Measurements from ENCODE around the gene MGLL.

Gene MGLL

GRCh38 chr3:127675651-127676391, 146.5 kb downstream of the MGLL start:
- no peak for DNase-seq (ENCODE audit: low spot score)

GRCh38 chr3:127674790-127675189, 147.5 kb downstream of the MGLL start:
- no peak for DNase-seq (ENCODE audit: low spot score)

- no peak for DNase-seq (ENCODE audit: low spot score)
These were observed 148.1 kb downstream of the MGLL start for GRCh38 chr3:127674101-127674721.

GRCh38 chr3:127673191-127674100, 148.9 kb downstream of the MGLL start:
- DNase-seq (ENCODE audit: low spot score) = peak; percentile 68

GRCh38 chr3:127672429-127673190, 149.7 kb downstream of the MGLL start, which contains the start of gene ABTB1:
Gene ABTB1 (plus strand): TSS chr3:127672952. CDS start chr3:127673026, 74 bp downstream.
- DNase-seq (ENCODE audit: low spot score) = peak; percentile 82

- peak; percentile 22 for DNase-seq (ENCODE audit: low spot score)
These were observed 150.5 kb downstream of the MGLL start for GRCh38 chr3:127671523-127672428.

GRCh38 chr3:127670761-127671522, 151.4 kb downstream of the MGLL start:
- no peak for DNase-seq (ENCODE audit: low spot score)

- DNase-seq (ENCODE audit: low spot score) = no peak
These were observed 152.1 kb downstream of the MGLL start for GRCh38 chr3:127670229-127670559.

GRCh38 chr3:127669541-127670228, 152.6 kb downstream of the MGLL start:
- no peak for DNase-seq (ENCODE audit: low spot score)

- DNase-seq (ENCODE audit: low spot score) = no peak
These were observed 153.4 kb downstream of the MGLL start for GRCh38 chr3:127668906-127669305.

GRCh38 chr3:127667119-127667681, 155.1 kb downstream of the MGLL start:
- DNase-seq (ENCODE audit: low spot score) = no peak

- no peak for DNase-seq (ENCODE audit: low spot score)
These were observed 155.6 kb downstream of the MGLL start for GRCh38 chr3:127666676-127667075.

- DNase-seq (ENCODE audit: low spot score) = no peak
These were observed 156.7 kb downstream of the MGLL start for GRCh38 chr3:127665586-127665985.

- no peak for DNase-seq (ENCODE audit: low spot score)
These were observed 157.2 kb downstream of the MGLL start for GRCh38 chr3:127665165-127665564.

- no peak for DNase-seq (ENCODE audit: low spot score)
These were observed 159.2 kb downstream of the MGLL start for GRCh38 chr3:127663151-127663550.

- DNase-seq (ENCODE audit: low spot score) = no peak
These were observed 160.3 kb downstream of the MGLL start for GRCh38 chr3:127662001-127662469.

GRCh38 chr3:127661600-127661999, 160.7 kb downstream of the MGLL start:
- DNase-seq (ENCODE audit: low spot score) = no peak

- no peak for DNase-seq (ENCODE audit: low spot score)
These were observed 161.6 kb downstream of the MGLL start for GRCh38 chr3:127660621-127661251.

GRCh38 chr3:127658234-127658633, 164.1 kb downstream of the MGLL start:
- no peak for DNase-seq (ENCODE audit: low spot score)
